HG02642 (cell line): ENCODE data around the gene MAPK12.
"Not testable (repeated sequence)": the region's sequence is repeated elsewhere in the genome, so short reads cannot be mapped to it uniquely, and the experiment has no call there.

ENCODE experiments used
- ATAC-seq: cut with Tn5 transposase; IDR thresholded peaks from one replicate; pipeline ENCODE4 v1.9.1; 2021; ENCODE audit warnings: mild to moderate bottlenecking; ENCODE audit not compliant: unreplicated experiment, poor library complexity

Gene MAPK12

GRCh38 chr22:50218153-50218995, 43.1 kb downstream of the MAPK12 start:
- no peak for ATAC-seq

DNA sequence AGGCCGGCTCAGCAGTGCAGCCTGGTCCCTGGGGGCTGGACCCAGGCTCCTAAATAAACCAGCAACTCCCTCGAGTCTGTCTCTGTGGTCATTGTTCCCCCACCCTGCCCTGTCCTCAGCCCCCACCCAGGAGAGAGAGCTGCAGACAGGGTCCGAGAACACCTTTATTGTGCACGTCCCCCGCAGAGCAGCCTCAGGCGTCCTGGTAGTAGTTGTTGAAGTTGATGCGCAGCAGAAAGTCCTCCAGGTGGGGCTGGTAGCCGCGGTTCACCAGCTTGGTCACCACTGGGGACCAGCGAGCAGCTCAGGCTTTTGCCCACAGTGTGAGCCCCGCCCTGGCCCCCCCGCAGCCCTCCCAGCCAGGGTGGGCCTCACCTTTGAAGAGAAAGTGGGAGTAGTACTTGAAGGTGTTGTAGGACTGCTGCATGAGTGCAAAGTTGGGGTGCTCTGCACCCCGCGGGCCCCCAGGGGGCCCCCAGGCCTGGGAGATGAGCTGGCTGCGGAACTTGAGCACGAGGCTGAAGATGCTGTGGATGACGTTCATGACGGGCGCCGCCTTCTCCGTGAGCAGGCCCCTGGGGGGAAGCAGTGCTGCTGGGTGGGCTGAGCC, 43.8 kb downstream of the MAPK12 start:
- ATAC-seq, result no peak

GRCh38 chr22:50216684-50217520, 44.6 kb downstream of the MAPK12 start:
- no peak for ATAC-seq

DNA sequence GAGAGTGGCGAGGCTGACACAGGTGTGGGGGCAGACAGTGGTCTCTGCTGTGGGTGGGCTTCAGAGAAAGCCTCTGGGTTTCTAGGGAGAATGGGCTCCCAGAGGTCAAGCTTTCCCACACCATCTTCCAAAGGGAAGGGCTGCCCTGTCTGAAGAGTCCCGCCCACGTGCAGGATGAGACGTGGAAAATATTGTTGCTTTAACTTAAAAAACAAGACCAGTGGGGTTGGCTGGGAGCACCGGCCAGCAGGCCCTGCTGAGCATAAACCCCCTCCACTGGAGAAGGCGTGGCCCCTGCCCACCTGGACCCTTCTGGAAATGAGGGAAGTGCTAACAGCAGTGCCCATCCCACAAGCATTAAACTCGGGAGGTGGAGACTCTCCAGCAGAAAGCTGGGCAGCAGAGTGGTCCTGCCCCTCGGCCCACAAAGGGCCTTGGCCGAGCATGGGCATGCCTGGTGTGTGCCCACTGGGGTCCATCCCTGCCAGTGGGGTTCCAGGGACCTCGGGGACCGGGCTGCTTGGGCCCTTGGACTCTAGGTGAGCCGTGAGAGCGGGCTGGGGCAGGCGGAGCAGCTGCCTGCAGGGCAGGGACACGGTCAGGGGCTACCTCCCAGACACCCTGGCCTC, 45.3 kb downstream of the MAPK12 start:
- ATAC-seq, result no peak

DNA sequence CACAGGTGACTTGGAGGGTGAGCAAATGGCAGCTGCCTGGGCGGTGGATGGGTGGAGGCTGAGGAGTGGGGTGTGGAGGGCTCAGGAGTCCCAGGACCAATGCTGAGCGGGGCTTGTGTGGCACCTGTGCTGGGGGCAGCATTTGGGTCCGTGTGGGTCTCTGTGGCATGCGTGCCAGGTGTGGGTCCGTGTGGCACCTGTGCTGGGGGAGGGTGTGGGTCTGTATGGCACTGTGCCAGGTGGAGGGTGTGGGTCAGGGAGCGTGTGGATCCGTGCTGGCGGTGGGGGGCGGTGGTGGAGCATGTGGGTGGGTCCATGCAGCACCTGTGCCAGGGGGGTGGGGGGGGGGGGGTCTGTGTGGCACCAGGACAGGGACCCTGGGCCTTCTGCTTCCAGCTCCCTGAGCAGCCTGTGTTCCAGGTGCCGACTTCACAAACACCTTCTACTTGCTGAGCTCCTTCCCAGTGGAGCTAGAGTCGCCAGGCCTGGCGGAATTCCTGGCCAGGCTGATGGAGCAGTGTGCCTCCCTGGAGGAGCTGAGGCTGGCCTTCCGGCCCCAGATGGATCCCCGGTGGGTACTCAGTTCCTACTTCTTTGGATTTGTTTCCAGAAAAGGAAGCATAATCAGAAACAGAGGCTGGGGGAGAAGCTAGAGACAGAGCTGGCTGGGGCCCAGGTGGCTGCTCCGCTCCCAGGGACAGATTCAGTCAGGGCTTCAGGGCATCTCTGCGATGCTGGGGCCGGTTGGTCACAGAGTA, 46.0 kb downstream of the MAPK12 start:
- ATAC-seq, result no peak

DNA sequence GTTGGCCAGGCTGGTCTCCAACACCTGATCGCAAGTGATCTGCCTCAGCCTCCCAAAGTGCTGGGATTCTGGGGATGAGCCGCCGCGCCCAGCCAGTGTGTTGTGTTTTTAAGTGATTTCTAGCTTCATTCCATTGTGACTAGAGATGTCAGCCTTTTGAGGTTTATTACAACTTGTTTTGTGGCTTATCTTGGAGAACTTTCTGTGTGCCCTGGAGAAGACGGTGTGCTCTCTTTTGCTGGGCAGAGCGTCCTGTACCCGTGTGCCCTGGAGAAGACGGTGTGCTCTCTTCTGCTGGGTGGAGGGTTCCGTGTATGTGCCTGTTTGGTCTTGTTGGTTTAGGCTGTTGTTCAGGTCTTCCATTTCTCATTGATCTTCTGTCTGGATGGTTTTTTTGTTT, 48.2 kb downstream of the MAPK12 start:
- ATAC-seq, result no peak

- no peak for ATAC-seq
Measured at GRCh38 chr22:50211147-50211546, 50.3 kb downstream of the MAPK12 start.

DNA sequence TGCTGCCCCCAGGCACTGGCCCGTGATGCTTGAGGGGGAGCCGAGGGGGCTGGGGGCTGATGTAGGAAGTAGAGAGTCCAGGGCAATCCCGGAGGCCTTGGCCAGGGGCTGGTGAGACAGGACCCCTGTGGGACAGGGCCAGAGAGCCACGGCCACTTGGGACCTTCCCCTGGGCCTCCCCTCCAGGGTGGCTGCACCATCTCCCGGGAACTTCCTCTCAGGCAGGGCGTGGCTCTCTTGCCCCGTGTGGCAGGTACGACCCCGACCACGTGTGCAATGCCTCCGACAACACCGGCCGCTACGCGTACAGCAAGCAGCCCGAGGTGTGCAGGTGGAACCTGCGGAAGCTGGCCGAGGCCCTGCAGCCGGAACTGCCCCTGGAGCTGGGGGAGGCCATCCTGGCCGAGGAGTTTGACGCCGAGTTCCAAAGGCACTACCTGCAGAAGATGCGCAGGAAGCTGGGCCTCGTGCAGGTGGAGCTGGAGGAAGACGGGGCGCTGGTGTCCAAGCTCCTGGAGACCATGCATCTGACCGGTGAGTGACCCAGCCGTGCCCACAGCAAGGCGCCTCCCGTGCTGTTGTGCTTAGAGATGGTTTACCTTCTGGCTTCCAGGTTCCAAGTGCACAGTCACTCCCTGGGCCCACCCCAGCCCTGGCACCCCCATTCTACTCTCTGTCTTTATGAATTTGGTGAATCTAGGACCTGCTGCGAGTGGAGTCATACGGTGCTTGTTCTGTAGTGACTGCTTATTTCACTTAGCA, 50.9 kb downstream of the MAPK12 start:
- ATAC-seq, result no peak

GRCh38 chr22:50209893-50210292, 51.6 kb downstream of the MAPK12 start:
- no peak for ATAC-seq

GRCh38 chr22:50208939-50209892, 52.3 kb downstream of the MAPK12 start:
- ATAC-seq, result no peak

GRCh38 chr22:50208430-50208938, 53.0 kb downstream of the MAPK12 start:
- ATAC-seq, result no peak

DNA sequence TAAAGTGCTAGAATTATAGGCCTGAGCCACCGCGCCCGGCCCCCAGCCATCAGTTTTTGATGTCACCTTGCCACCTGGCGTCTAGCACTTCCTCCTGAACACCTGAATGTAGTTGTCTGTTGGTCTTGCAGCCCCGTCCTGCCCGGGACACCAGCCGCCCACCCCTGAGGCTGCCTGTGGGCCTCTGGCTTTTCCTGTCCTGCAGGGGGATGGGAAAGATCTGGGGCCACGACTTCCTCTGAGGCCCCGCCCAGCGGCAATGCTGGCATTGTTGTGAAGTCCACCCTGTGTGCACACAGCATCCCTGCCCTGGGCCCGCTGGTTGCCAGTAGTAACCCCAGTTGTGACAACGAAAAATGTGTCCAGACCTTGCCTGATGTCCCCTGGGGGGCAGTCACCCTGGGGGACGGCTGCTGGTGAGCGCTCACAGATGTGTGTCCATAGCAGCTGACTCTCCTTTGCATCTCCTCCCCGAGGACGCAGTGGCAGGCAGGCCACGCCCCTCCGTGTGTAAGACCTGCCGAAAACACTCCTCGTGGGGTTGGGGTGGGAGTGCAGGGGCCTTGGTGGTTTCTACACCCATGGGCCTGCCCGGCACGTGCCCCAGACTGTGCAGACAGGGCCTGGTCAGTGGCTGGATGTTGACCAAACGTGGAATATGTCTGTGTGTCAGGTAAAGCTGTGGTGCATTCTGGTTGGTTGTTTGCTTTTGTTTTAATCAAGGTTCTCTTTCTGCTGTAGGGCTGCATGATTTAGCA, 53.9 kb downstream of the MAPK12 start:
- ATAC-seq, result no peak

- no peak for ATAC-seq
Measured at GRCh38 chr22:50206599-50206998, 54.9 kb downstream of the MAPK12 start.

DNA sequence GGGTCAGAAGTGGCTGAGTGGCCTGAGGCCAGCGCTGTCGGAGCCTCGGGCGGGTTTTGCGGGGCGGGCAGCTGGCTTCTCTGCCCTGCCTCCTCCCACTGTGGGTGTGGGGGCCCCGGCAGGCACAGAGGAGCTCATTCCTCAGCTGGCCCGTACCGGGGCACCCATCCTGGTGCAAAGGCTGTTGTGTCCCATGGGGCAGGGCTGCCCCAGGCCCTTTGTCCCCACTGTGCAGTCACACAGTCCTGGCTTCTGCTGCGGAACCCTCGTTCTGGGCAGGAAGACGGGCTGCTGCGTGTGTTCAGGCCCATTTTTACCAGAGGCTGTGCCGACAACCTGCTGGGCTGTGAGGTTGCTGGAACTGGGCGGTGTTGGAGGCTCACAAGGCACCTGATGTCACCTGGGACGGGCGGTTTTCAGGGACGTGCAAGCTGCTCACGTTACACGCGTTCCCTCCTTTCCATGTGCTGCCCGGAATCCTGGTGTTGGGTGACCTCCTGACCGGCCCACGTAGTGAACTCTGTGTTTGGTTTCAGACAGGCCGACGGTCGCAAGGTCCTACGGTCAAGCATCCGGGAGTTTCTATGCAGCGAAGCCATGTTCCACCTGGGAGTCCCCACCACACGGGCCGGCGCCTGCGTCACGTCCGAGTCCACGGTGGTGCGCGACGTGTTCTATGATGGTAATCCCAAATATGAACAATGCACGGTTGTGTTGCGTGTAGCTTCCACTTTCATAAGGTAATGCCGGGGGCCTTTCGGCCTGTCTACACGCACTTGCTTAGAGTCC, 55.5 kb downstream of the MAPK12 start:
- ATAC-seq, result no peak

DNA sequence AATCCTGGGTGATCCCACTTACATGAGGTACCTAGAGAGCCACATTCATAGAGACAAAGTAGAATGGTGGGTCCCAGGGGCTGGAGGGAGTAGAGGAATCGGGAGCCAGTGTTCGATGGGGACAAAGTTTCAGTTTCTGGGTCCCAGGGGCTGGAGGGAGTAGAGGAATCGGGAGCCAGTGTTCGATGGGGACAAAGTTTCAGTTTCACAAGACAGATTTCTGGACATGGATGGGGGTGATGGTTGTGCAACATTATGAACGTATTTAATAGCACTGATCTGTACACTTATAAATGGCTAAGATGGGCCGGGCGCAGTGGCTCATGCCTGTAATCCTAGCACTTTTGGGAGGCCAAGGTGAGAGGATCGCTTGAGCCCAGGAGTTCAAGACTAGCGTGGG, 56.5 kb downstream of the MAPK12 start:
- ATAC-seq, result not testable (repeated sequence)

DNA sequence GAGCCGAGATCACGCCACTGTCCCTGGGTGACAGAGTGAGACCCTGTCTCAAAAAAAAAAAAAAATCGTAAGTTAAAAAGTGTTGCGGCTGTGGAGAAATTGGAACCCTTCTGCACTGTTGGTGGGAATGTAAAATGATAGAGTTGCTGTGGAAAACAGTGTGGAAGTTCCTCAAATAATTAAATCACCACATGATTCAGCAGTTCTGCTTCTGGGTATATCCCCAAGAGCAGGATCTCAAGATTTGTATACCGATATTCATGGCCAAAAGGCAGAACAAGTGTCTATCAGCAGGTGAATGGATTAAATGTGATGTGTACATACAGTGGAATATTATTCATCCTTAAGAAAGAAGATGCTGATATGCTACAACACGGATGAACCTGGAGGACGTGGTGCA, 56.9 kb downstream of the MAPK12 start:
- no peak for ATAC-seq
